HFFc6 (cell line): ENCODE results near the gene DCAKD. TPM values are rescaled to one million over a fixed set of nuclear protein-coding genes. Genes with fewer than 3 reads are reported as not detected.
A peak's percentile ranks its signal among the peaks of the same experiment; 100 is the strongest.
"Not testable (repeated sequence)": the region's sequence is repeated elsewhere in the genome, so short reads cannot be mapped to it uniquely, and the experiment has no call there.

Experiments used
- DNase-seq: peaks from one replicate; pipeline ENCODE4 v3.0.0-alpha.2; 2018
- H3K27ac Mint-ChIP-seq: 2 replicates; pipeline ENCODE4 v1.8.0; 2020; ENCODE audit warnings: mild to moderate bottlenecking, mixed read lengths
- H3K27me3 Mint-ChIP-seq: 2 replicates; pipeline ENCODE4 v1.8.0; 2021; ENCODE audit warnings: mild to moderate bottlenecking, moderate library complexity, mixed read lengths; ENCODE audit not compliant: insufficient read depth
- H3K36me3 Mint-ChIP-seq: 2 replicates; pipeline ENCODE4 v1.8.0; 2021; ENCODE audit warnings: low read depth, mixed read lengths
- H3K4me1 Mint-ChIP-seq: 2 replicates; pipeline ENCODE4 v1.8.0; 2020; ENCODE audit warnings: low read depth, mixed read lengths
- H3K4me3 Mint-ChIP-seq: 2 replicates; pipeline ENCODE4 v1.8.0; 2020; ENCODE audit warnings: mild to moderate bottlenecking, moderate library complexity, mixed read lengths
- H3K9me3 Mint-ChIP-seq: 2 replicates; pipeline ENCODE4 v1.8.0; 2020; ENCODE audit warnings: mild to moderate bottlenecking, mixed read lengths
- total RNA-seq, 6 experiments: library from RNA; stranded (reverse); fragmentation: NEBNext Ultra II Directional; extraction: Animal tissue kit (Norgen Biotek cat#: 25700); gene quantifications; 2 replicates in 1 of 6; 3 replicates in 5 of 6; pipeline ENCODE4 v1.2.3, GENCODE V29; 2021
- TF ChIP-seq, protein P1 (sequence below): fragments of 200-600 bp; sonication (generic); IDR thresholded peaks from 2 replicates; pipeline ENCODE4 v1.5.0; 2021; ENCODE audit warnings: antibody characterized with exemption, mild to moderate bottlenecking

Gene DCAKD
- total RNA-seq, 6 experiments from 2014 or later: 34.0 to 38.9 (median 35.8) TPM

DNA sequence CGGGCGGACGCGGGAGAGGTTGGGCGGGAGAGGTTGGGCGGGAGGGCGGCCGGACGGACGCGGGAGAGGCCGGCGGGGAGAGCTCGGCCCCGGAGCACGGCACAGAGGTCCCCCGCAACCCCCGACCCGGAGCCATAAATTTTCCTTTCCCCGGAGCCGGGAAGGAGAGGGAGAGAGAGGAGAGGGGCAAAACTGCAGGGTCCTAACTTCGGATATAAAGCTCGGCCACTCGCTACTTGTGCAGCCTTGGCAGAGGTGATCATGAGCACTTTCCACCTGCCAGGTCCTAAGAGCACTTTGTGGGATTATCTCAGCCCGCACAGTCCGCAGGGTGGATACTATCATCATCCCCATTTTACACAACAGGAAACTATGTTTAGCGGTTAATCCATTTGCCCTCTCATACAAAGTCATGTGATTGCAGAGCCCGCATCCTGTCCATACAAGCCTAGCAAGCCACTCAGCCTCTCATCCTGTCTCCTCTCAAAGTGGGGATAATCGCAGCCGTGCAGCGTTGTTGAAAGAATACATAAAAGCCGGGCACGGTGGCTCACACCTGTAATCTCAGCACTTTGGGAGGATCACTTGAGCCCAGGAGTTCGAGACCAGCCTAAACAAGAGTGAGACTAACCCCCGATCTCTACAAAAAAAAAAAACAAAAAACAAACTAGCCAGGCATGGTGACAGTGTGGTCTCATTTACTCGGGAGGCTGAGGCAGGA, 780 bp upstream of the DCAKD start:
- Mint-ChIP-seq H3K27me3 (0 out of 2 replicates have a peak, but pooled peaks cover 1% of the 10 kb centered on the region), H3K9me3 (no peaks in the 10 kb centered on the region), H3K4me1 (peaks cover 25% of the 10 kb centered on the region), H3K36me3 (peaks cover 6% of the 10 kb centered on the region; the same call in 1 of the 2 replicates), H3K4me3 (peak overlapping the region; percentile 78), H3K27ac (peak overlapping the region; percentile 78)
- DNase-seq: no peak
- TF ChIP-seq, protein P1, sequence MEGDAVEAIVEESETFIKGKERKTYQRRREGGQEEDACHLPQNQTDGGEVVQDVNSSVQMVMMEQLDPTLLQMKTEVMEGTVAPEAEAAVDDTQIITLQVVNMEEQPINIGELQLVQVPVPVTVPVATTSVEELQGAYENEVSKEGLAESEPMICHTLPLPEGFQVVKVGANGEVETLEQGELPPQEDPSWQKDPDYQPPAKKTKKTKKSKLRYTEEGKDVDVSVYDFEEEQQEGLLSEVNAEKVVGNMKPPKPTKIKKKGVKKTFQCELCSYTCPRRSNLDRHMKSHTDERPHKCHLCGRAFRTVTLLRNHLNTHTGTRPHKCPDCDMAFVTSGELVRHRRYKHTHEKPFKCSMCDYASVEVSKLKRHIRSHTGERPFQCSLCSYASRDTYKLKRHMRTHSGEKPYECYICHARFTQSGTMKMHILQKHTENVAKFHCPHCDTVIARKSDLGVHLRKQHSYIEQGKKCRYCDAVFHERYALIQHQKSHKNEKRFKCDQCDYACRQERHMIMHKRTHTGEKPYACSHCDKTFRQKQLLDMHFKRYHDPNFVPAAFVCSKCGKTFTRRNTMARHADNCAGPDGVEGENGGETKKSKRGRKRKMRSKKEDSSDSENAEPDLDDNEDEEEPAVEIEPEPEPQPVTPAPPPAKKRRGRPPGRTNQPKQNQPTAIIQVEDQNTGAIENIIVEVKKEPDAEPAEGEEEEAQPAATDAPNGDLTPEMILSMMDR: no peak

GRCh38 chr17:45051720-45052051, 254 bp upstream of the DCAKD start:
- peaks cover 30% of the 10 kb centered on the region for H3K4me1 Mint-ChIP-seq
- not testable (repeated sequence) for H3K27me3 Mint-ChIP-seq, H3K9me3 Mint-ChIP-seq, H3K36me3 Mint-ChIP-seq, H3K4me3 Mint-ChIP-seq, DNase-seq, H3K27ac Mint-ChIP-seq

- TF ChIP-seq, protein P1: no peak
- Mint-ChIP-seq H3K36me3 (peaks cover 6% of the 10 kb centered on the region; the same call in 1 of the 2 replicates), H3K9me3 (no peaks in the 10 kb centered on the region), H3K27me3 (0 out of 2 replicates have a peak, but pooled peaks cover 1% of the 10 kb centered on the region), H3K4me1 (peaks cover 39% of the 10 kb centered on the region), H3K27ac (peak overlapping the region; percentile 99), H3K4me3 (peak overlapping the region; percentile 93)
- DNase-seq: no peak
These were observed 862 bp downstream of the DCAKD start for GRCh38 chr17:45050481-45051059.

GRCh38 chr17:45048795-45049563, 2.5 kb downstream of the DCAKD start:
- Mint-ChIP-seq H3K27me3 (0 out of 2 replicates have a peak, but pooled peaks cover 1% of the 10 kb centered on the region), H3K4me3 (peak overlapping the region; percentile 39), H3K9me3 (no peaks in the 10 kb centered on the region), H3K27ac (peak overlapping the region; percentile 31), H3K36me3 (peaks cover 6% of the 10 kb centered on the region; the same call in 1 of the 2 replicates), H3K4me1 (peaks cover 42% of the 10 kb centered on the region)
- no peak for DNase-seq
- TF ChIP-seq, protein P1: peak; percentile 60

GRCh38 chr17:45046537-45047125, 4.8 kb downstream of the DCAKD start:
- DNase-seq: peak; percentile 40
- H3K27ac Mint-ChIP-seq: peak overlapping the region; percentile 83

More at GRCh38 chr17:45046537-45047125, 4.8 kb downstream of the DCAKD start:
- no peak overlapping the region for H3K4me3 Mint-ChIP-seq
- H3K36me3 Mint-ChIP-seq: peaks cover 13% of the 10 kb centered on the region
- H3K27me3 Mint-ChIP-seq: 0 out of 2 replicates have a peak, but pooled peaks cover 1% of the 10 kb centered on the region
- no peaks in the 10 kb centered on the region for H3K9me3 Mint-ChIP-seq
- peaks cover 55% of the 10 kb centered on the region for H3K4me1 Mint-ChIP-seq
- TF ChIP-seq, protein P1: no peak
